Measurements from ENCODE around the gene SLC39A10.
A peak's percentile ranks its signal among the peaks of the same experiment; 100 is the strongest.
"Not testable (repeated sequence)": the region's sequence is repeated elsewhere in the genome, so short reads cannot be mapped to it uniquely, and the experiment has no call there.

SLC39A10 gene

GRCh38 chr2:195663007-195663406 lies 6.0 kb downstream of the SLC39A10 start:
- H3K27ac ChIP-seq = peak overlapping the region; percentile 2; the same call in 1 of the 2 replicates
- TF ChIP-seq ZFX (IDR thresholded peaks at IDR 0.05; ENCODE audit: borderline replicate concordance) (no peak), CTCF (IDR thresholded peaks at IDR 0.05) (no peak)

- H3K27ac ChIP-seq = no peak overlapping the region
- no peak for TF ChIP-seq ZFX (IDR thresholded peaks at IDR 0.05; ENCODE audit: borderline replicate concordance)
- TF ChIP-seq CTCF (IDR thresholded peaks at IDR 0.05) = peak; percentile 7; the same call in 1 of the 2 replicates
Measured at GRCh38 chr2:195664528-195664927, 7.5 kb downstream of the SLC39A10 start.

- not testable (repeated sequence) for H3K27ac ChIP-seq
Measured at GRCh38 chr2:195665153-195665552, 8.1 kb downstream of the SLC39A10 start.

GRCh38 chr2:195666113-195666712 lies 9.2 kb downstream of the SLC39A10 start:
- TF ChIP-seq ZFX (IDR thresholded peaks at IDR 0.05; ENCODE audit: borderline replicate concordance) (no peak), CTCF (IDR thresholded peaks at IDR 0.05) (no peak)
- no peak overlapping the region for H3K27ac ChIP-seq

GRCh38 chr2:195667974-195668373 lies 10.9 kb downstream of the SLC39A10 start:
- H3K27ac ChIP-seq = no peak overlapping the region
- TF ChIP-seq CTCF (IDR thresholded peaks at IDR 0.05) = no peak
- no peak for TF ChIP-seq ZFX (IDR thresholded peaks at IDR 0.05; ENCODE audit: borderline replicate concordance)

- H3K27ac ChIP-seq = no peak overlapping the region
- TF ChIP-seq CTCF (IDR thresholded peaks at IDR 0.05) (no peak), ZFX (IDR thresholded peaks at IDR 0.05; ENCODE audit: borderline replicate concordance) (no peak)
Measured at GRCh38 chr2:195670191-195670590, 13.2 kb downstream of the SLC39A10 start.

- TF ChIP-seq CTCF (IDR thresholded peaks at IDR 0.05) = no peak
- TF ChIP-seq ZFX (IDR thresholded peaks at IDR 0.05; ENCODE audit: borderline replicate concordance) = no peak
- no peak overlapping the region for H3K27ac ChIP-seq
Measured at GRCh38 chr2:195671563-195671962, 14.5 kb downstream of the SLC39A10 start.

GRCh38 chr2:195672674-195673073 lies 15.6 kb downstream of the SLC39A10 start:
- no peak overlapping the region for H3K27ac ChIP-seq
- TF ChIP-seq CTCF (IDR thresholded peaks at IDR 0.05) = peak; percentile 32
- TF ChIP-seq ZFX (IDR thresholded peaks at IDR 0.05; ENCODE audit: borderline replicate concordance) = no peak
